Upper lobe of left lung (tissue), 6 donors: ENCODE data around the gene NFU1. TPM values are rescaled to one million over a fixed set of nuclear protein-coding genes. Genes with fewer than 3 reads are reported as not detected.

Experiments
- ATAC-seq, 2 donors: fragments of 200-7000 bp; cut with Tn5 transposase; one replicate each; pipeline ENCODE4 v1.9.1; 2022; ENCODE audit warnings: mild to moderate bottlenecking in 2 of 2, moderate library complexity in 2 of 2; ENCODE audit not compliant: low FRiP score in 2 of 2
- DNase-seq, 2 donors: peaks; one replicate each; pipeline ENCODE4 v3.0.0-alpha.2; 2019 to 2020
- H3K27ac ChIP-seq, 4 donors: fragments of 200-600 bp; sonication (generic); one replicate each; pipeline ENCODE4 v1.5.1; 2016 to 2019
- H3K27me3 ChIP-seq, 4 donors: fragments of 200-600 bp; sonication (generic); one replicate each; pipeline ENCODE4 v1.5.1; 2017 to 2019
- H3K36me3 ChIP-seq, 4 donors: fragments of 200-600 bp; sonication (generic); one replicate each; pipeline ENCODE4 v1.5.1; 2016 to 2019
- H3K4me1 ChIP-seq, 4 donors: fragments of 200-600 bp; sonication (generic); one replicate each; pipeline ENCODE4 v1.5.1; 2018 to 2019
- H3K4me3 ChIP-seq, 4 donors: fragments of 200-600 bp; sonication (generic); one replicate each; pipeline ENCODE4 v1.5.1; 2017 to 2019; ENCODE audit warnings: mild to moderate bottlenecking in 2 of 4, moderate library complexity in 1 of 4
- H3K9me3 ChIP-seq, 4 donors: fragments of 200-600 bp; sonication (generic); one replicate each; pipeline ENCODE4 v1.5.1; 2018 to 2019
- EP300 ChIP-seq, 4 donors: sonication (generic); formaldehyde crosslinking; IDR thresholded peaks; one replicate each; pipeline ENCODE4 v1.5.1; 2017; ENCODE audit warnings: antibody characterized with exemption in 4 of 4, control low read depth in 2 of 4
- POLR2A ChIP-seq, 4 donors: fragments of 450-650 bp; IDR thresholded peaks; one replicate each; pipeline ENCODE4 v1.5.1; 2016 to 2017; ENCODE audit warnings: antibody characterized with exemption in 4 of 4, mild to moderate bottlenecking in 2 of 4
- POLR2AphosphoS5 ChIP-seq, 2 donors: sonication (generic); formaldehyde crosslinking; IDR thresholded peaks; one replicate each; pipeline ENCODE4 v1.5.1; 2017; ENCODE audit warnings: antibody characterized with exemption in 2 of 2
- WGBS, 2 donors: methylation state at CpG; one replicate each; pipeline ENCODE4 v1.1.5; 2017 to 2018; 5-methylcytosine and 5-hydroxymethylcytosine counted together
- total RNA-seq, 6 donors: library from RNA; depleted of rRNA in 4 of 6; stranded (reverse); fragments of >200 nt in 4 of 6; gene quantifications; one replicate each; pipeline versions ENCODE4 v1.1.0 to v1.2.1, GENCODE V29; 2016 to 2021
- TF ChIP-seq, protein P1 (sequence below), 6 experiments: fragments of 450-650 bp in 4 of 6; fragments of 200-600 bp in 2 of 6; sonication (generic) in 2 of 6; IDR thresholded peaks; one replicate each; pipeline ENCODE4 v1.5.1; 2016 to 2019; ENCODE audit warnings: antibody characterized with exemption in 6 of 6
- donor health status: DM: no; HTN: no; CAD: no; lungs with moderate emphysema.
- donor health status: DM: no; HTN: yes; CAD: no; lungs with severe emphysema.

The NFU1 gene
- total RNA-seq, 6 donors from 2014 or later = 23.0 to 49.8 (median 38.6) TPM

DNA sequence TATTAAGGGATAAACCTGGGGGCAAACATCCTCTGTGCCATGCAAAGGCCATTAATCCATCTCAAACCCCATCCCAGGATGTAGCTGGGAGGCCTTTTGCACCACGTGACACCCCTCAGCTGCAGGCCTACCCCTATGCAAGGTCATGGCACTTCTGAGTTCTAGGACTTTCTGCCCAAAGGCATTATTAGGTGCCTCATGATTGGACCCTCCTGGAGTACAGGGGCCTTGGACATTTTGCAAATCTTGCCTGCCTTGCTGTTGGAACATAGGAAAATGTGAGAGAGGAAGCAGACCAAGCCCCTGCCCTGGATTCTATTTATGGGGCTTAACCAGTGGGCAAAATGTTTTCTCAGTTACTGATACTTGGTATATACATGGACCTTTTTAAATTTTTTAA is 44.2 kb upstream of the NFU1 start:
- Histone ChIP-seq H3K27me3 (no peaks in the 10 kb centered on the region), H3K4me1 (peaks cover 0 to 10% (median 0%) of the 10 kb centered on the region in 4 donors), H3K9me3 (no peaks in the 10 kb centered on the region), H3K27ac (no peak overlapping the region), H3K36me3 (peaks cover 0 to 10% (median under 1%) of the 10 kb centered on the region in 4 donors), H3K4me3 (no peak overlapping the region)
- ATAC-seq (no peak), DNase-seq (no peak)
- 100% methylated on average over 1 of the region's 1 CpG; no CpG with 5 or more reads in 1 of the 2 donors for WGBS, 2 donors
- TF ChIP-seq POLR2A (IDR thresholded peaks at IDR 0.05) (no peak), POLR2AphosphoS5 (IDR thresholded peaks at IDR 0.05) (no peak), EP300 (IDR thresholded peaks at IDR 0.05) (no peak)
- TF ChIP-seq, protein P1, sequence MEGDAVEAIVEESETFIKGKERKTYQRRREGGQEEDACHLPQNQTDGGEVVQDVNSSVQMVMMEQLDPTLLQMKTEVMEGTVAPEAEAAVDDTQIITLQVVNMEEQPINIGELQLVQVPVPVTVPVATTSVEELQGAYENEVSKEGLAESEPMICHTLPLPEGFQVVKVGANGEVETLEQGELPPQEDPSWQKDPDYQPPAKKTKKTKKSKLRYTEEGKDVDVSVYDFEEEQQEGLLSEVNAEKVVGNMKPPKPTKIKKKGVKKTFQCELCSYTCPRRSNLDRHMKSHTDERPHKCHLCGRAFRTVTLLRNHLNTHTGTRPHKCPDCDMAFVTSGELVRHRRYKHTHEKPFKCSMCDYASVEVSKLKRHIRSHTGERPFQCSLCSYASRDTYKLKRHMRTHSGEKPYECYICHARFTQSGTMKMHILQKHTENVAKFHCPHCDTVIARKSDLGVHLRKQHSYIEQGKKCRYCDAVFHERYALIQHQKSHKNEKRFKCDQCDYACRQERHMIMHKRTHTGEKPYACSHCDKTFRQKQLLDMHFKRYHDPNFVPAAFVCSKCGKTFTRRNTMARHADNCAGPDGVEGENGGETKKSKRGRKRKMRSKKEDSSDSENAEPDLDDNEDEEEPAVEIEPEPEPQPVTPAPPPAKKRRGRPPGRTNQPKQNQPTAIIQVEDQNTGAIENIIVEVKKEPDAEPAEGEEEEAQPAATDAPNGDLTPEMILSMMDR (IDR thresholded peaks at IDR 0.05) = no peak

DNA sequence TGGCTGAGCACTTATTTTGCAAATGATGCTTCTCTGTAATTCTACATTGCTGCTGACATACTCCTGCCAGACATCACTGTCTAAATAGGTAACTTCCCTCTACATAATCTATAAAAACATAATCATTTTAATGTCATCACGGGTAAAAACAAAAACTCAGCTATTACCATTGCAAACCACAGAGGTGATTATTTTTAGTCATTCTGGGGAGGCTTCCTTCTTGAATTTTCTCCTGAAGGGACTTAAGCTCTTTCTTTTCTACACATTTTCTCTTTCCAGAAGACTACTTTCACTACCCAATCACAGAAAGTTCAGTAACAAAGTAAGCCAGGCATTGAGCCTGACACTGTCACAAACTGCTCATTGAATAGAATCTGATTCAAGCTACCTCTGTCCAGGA is 40.4 kb upstream of the NFU1 start:
- WGBS, 2 donors = 79 to 85% methylated on average over 1 of the region's 1 CpG
- Histone ChIP-seq H3K4me1 (no peaks in the 10 kb centered on the region), H3K27me3 (no peaks in the 10 kb centered on the region), H3K4me3 (no peak overlapping the region), H3K36me3 (peaks cover 0 to 10% (median under 1%) of the 10 kb centered on the region in 4 donors), H3K27ac (no peak overlapping the region), H3K9me3 (no peaks in the 10 kb centered on the region)
- DNase-seq = no peak
- no peak for ATAC-seq
- TF ChIP-seq POLR2AphosphoS5 (IDR thresholded peaks at IDR 0.05) (no peak), EP300 (IDR thresholded peaks at IDR 0.05) (no peak)
- TF ChIP-seq, protein P1 (IDR thresholded peaks at IDR 0.05) = no peak

DNA sequence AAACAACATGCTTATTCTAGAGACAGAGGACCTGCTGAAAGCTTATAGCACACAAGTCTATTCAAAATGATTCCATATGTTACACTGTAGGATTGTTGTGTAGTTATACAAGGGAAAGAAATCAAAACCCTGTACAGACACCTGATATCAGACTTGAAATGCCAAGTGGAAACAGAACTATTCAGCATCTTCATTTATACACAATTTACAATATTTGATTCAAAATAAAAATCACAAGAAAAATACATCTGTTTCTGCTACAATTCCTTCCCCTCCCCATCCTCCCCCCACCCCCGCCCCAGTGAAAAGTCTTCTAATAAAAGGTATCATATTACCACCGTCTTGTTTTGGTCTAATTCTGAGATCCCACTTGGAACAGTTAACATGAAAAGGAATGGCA is 37.5 kb upstream of the NFU1 start:
- Histone ChIP-seq H3K4me1 (no peaks in the 10 kb centered on the region), H3K4me3 (no peak overlapping the region), H3K27me3 (no peaks in the 10 kb centered on the region), H3K27ac (no peak overlapping the region), H3K36me3 (peaks cover 0 to 4% (median 0%) of the 10 kb centered on the region in 4 donors), H3K9me3 (no peaks in the 10 kb centered on the region)
- no peak for DNase-seq
- TF ChIP-seq POLR2A (IDR thresholded peaks at IDR 0.05) (no peak), EP300 (IDR thresholded peaks at IDR 0.05) (no peak), POLR2AphosphoS5 (IDR thresholded peaks at IDR 0.05) (no peak)
- TF ChIP-seq, protein P1 (IDR thresholded peaks at IDR 0.05) = no peak
- 95 to 98% methylated on average over 2 of the region's 2 CpGs for whole genome bisulfite sequencing, 2 donors
- ATAC-seq = no peak

DNA sequence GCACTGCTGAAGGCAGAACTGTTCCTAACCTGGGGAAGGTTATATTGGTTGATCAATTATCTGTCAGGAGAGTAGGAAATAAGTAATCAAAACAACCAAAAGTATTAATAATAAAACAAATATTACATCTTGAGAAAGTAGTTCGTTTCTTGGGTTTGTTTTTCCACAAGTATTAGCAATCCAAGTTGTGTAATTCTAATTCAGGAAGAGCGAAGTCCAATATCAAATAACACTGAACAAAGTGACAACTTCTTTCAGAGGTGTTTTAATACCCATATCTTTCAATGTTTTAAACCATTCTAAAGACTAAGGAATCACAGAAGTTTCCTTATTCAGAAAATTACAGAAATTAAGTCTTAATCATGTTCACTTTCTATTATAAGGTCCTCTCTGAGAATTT is 34.6 kb upstream of the NFU1 start:
- no peaks in the 10 kb centered on the region for H3K4me1 ChIP-seq
- DNase-seq (no peak), ATAC-seq (no peak)
- H3K27me3 ChIP-seq = no peaks in the 10 kb centered on the region
- 71 to 74% methylated on average over 2 of the region's 2 CpGs for WGBS, 2 donors
- no peak overlapping the region for H3K27ac ChIP-seq
- TF ChIP-seq EP300 (IDR thresholded peaks at IDR 0.05) = no peak
- TF ChIP-seq POLR2AphosphoS5 (IDR thresholded peaks at IDR 0.05) = no peak
- TF ChIP-seq, protein P1 (IDR thresholded peaks at IDR 0.05) = no peak
- no peak for TF ChIP-seq POLR2A (IDR thresholded peaks at IDR 0.05)
- H3K4me3 ChIP-seq = no peak overlapping the region
- H3K9me3 ChIP-seq = no peaks in the 10 kb centered on the region
- H3K36me3 ChIP-seq = no peaks in the 10 kb centered on the region

DNA sequence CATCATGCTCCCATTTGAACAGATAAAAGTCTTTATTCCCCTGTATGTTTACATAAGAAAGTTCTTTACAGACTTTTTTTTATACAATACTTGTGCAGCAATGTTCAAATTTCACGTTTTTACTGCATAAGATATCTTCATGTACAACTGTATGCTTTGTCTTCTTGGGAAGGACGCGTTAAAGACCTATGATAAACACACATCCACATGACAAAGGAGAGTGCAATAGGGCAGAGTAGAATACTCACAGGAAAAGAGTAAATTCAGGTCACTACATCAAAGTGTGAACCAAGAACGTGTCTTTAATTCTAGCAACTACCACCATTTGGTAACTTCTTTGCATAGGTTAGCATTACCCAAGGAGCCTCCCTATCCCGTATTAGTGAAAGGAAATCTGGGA is 33.7 kb upstream of the NFU1 start:
- ATAC-seq (no peak), DNase-seq (no peak)
- Histone ChIP-seq H3K27ac (no peak overlapping the region), H3K4me1 (peaks cover 0 to 4% (median 0%) of the 10 kb centered on the region in 4 donors), H3K36me3 (peaks cover 0 to 8% (median 2%) of the 10 kb centered on the region in 4 donors), H3K4me3 (no peak overlapping the region), H3K9me3 (no peaks in the 10 kb centered on the region), H3K27me3 (no peaks in the 10 kb centered on the region)
- TF ChIP-seq POLR2AphosphoS5 (IDR thresholded peaks at IDR 0.05) = no peak
- no peak for TF ChIP-seq EP300 (IDR thresholded peaks at IDR 0.05)
- TF ChIP-seq, protein P1 (IDR thresholded peaks at IDR 0.05) = no peak
- no peak for TF ChIP-seq POLR2A (IDR thresholded peaks at IDR 0.05)
- WGBS, 2 donors = 76% methylated on average over 5 of the region's 5 CpGs
